Middle frontal gyrus (tissue), 1 donor: Measurements from ENCODE around the gene LARGE1.

Experiments
- DNase-seq: peaks from one replicate; pipeline ENCODE4 v3.0.0-alpha.2; 2015; ENCODE audit warnings: low spot score; ENCODE audit errors: extremely low spot score

Gene LARGE1

DNA sequence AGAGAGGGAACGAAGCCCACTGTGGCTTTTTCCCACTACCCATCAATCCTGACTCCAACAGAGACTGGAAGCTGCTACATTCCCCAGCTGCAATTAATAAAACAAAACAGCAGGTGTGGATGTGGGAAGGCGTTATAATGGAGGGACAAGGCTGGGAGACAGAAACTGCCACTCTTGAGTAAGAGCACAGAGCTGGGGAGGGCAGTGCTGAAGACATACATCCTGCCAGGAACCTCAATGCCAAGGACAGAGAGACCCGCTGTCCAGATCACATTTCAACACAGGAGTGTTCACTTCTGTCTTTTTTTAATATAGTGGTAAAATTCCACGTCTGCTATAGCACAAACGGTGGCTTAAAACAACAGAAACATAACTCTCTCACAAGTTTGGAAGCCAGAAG is 94.5 kb downstream of the LARGE1 start:
- no peak for DNase-seq

DNA sequence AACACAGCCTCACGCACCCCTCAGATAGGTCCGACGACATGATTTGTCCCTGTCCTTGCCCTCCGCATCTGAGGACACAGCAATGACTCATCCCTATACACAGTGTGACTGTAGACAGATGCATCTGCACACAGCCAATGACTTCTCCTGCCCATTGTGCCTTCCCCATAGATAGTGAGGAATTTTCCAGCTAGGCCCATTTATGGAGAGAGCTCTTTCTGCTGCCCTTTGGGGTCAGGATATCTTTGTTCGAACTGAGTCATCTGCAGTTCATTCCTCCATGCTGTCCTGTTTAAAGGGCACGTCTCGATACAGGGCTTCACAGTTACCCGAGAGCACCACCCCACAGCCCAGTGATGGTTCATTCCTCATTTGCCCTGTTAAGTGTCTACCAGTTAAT is 96.7 kb downstream of the LARGE1 start:
- no peak for DNase-seq

- no peak for DNase-seq
Observed at GRCh38 chr22:33821290-33821689, 99.0 kb downstream of the LARGE1 start.

DNA sequence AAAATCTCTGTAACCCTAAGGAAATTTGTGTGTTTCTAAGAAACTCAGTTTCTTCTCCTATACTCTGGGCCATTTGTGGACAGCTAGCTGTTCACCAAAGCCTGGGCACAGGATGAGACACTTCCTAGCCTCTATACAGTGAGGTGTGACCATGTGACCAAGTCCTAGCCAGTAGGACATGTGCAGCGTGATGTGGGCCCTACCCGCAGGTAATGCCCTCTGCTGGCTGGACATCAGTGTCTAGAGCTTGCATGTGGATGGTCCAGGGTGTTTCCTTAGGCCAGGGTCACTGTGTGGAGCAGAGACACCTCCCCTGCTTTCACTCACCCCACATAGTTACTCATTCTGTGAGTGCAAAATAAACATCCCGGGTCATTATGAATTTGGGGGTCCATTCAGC is 100.5 kb downstream of the LARGE1 start:
- DNase-seq = no peak

GRCh38 chr22:33817512-33818127 is 102.7 kb downstream of the LARGE1 start:
- DNase-seq = no peak

- DNase-seq = no peak
Observed at GRCh38 chr22:33812360-33812977, 107.8 kb downstream of the LARGE1 start.

DNA sequence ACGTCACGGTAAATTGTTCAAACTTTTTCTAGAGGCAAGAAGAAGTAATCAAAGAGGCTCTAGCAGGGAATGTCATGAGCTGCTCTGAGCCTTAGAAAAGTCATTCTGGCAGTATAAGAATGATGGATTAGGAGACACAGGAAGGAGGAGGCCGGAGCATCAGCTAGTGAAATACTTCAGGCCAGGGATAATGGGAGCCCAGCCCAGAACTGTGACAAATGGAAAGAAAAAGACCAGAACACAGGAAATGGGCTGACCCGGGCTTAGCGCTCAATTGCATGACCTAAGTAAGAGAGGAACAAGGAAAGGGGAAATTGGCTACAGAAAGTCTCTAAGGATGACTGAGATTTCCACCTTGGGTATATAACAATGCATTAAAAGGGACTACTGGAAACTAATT is 108.6 kb downstream of the LARGE1 start:
- no peak for DNase-seq

- no peak for DNase-seq
Observed at GRCh38 chr22:33811208-33811607, 109.1 kb downstream of the LARGE1 start.

DNA sequence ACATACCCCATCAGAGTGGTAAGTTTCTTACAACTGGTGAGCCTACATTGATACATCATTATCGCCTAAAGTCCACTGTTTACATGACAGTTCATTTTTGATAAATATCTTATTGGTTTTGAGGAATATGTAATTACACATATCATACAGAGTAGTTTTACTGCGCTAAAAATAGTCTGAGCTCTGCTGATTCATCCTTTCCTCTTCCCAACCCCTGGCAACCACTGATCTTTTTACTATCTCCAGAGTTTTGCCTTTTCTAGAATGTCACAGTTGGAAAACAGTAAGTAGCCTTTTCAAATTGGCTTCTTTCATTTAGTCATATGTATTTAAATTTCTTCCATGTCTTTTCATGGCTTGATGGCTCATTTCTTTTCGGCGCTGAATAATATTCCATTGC is 112.8 kb downstream of the LARGE1 start:
- DNase-seq = no peak

DNA sequence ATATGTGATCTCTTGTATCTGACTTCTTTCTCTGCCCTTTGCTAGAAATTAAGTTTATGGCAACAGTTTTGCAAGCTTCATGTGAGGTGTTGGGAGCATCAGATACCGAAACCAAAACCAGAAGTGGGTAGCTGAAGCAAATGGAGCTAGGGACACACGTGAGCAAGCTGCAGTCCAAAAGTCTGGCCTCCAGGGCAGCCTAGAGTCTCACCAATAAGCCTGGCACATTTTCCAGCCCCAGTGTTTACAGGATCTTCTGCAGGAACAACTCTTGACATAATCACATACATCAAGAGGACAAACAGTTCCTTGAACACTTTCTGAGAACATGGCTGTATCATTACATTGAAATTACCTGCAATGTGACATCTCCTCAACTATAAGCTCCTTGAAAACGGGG is 114.1 kb downstream of the LARGE1 start:
- DNase-seq = no peak

DNA sequence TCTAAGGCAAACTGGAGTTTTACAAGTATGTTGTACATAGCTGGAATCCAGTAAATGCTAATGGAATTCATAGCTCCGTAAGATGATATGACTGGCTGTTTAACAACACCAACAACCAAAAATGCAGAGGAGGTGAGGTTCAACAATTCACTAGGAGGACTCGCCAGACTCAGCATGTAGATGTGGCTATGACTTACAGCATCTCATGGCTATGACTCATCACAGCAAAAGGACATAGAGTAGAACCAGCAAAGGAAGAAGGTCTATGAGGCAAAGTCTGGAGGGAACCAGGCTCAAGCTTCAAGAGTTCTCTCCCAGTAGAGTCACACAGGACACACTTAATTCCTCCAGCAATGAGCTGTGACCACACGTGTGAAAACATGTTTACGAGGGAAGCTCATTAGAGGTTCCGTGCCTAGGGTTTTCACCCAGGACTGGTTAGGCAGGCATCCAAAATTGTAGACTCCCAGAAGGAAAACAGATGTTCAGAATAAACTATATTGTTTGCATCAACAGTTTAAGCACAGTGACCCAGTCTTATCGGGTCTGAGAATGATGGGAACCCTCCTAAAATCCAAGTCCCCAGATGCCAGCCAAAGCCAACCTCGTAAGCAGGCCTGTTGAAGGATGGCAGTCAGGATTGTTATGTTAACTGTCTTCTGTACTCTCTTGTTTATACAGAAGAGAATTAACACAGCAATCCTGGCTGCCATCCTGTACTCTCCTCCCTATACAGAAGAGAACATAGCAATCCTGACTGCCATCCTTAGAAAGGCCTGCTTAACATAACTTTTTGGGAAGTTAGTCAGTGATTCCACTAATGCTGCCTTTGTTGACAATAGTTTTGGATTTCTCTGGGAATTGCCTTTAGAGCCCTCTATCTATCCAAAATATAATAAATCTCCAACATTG is 116.6 kb downstream of the LARGE1 start:
- no peak for DNase-seq

- DNase-seq = no peak
Observed at GRCh38 chr22:33798401-33798800, 121.9 kb downstream of the LARGE1 start.

DNA sequence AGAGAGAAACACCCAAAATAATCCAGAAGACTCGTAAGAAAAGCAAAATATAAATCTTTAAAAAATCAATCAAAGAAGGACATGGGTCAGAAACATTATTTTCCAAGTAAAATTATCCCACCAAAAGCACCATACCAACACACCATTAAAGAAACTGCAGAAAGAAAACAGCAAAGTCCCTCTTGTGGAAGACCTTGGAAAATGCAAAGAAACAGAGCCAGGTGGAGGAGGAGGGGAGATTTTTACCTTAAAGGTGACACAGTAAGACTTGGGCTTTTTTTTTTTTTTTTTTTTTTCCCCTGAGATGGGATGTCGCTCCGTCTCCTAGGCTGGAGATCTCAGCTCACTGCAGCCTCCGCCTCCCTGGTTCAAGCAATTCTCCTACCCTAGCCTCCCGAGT is 123.8 kb downstream of the LARGE1 start:
- DNase-seq = no peak

GRCh38 chr22:33793475-33793874 is 126.8 kb downstream of the LARGE1 start:
- no peak for DNase-seq

DNA sequence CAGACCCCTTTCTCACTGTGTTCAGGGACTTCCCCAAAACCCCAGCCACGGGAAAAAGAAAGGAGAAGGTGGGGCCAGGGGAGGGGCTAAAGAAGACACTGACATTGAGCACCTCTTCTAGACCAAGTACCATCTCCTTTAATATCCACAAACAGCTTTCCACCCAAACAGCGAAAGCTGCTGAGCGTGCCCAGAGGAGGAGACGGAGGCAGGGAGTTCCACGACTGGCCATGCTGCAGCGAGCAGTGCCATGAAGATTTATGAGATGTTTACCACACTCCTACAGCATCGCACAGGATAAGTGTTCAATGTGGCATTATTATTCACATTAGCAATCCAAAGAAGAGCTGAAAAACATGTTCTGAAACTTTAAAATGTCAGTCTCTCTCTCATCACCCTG is 127.4 kb downstream of the LARGE1 start:
- DNase-seq = no peak

DNA sequence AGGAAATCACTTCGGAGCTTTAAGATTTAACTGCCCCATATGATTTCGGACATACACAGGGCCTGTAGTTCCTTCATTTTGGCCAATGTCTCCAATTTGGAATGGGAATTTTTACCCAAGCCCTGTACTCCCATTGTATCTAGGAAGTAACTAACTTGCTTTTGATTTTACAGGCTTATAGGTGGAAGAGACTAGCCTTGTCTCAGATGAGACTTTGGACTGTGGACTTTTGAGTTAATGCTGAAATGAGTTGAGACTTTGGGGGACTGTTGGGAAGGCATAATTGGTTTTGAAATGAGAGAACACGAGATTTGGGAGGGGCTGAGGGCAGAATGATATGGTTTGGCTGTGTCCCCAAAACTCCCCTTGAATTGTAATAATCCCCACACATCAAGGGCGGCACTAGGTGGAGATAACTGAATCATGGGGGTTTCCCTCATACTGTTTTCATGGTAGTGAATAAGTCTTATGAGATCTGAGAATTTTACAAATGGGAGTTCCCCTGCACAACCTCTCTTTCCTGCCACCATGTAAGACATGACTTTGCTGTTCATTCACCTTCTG is 130.5 kb downstream of the LARGE1 start:
- DNase-seq = no peak

- DNase-seq = no peak
Observed at GRCh38 chr22:33788927-33789326, 131.3 kb downstream of the LARGE1 start.

DNA sequence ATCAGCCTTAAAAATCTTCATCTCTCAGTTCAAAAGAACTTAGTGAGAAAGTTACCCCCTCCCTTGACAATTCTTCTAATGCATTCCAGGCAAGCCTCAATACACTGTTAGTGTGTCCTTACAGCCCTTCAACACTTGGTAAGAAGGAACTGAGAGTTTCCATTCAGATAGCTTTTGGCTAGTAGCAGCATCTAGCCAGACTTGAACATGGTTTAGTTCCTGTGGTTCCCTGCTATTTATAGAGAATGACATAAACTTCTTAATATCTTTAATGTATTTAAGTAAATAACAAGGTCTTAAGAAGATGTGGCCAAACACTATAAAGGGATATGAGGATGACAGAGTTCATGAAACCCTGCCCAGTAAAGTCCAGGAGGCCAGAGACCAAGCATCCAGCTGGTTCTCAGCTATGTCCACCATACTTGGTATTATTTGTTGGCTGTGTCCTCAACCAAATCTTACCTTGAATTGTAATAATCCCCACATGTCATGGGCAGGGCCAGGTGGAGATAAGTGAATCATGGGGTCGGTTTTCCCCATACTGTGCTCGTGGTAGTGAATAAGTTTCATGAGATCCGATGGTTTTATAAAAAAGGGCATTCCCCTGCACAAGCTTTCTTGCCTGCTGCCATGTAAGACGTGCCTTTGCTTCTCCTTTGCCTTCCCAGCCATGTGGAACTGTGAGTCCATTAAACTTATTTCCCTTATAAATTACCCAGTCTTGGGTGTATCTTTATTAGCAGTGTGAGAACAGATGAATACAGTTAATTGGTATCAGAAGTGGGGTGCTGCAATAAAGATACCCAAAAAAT is 132.4 kb downstream of the LARGE1 start:
- no peak for DNase-seq

- no peak for DNase-seq
Observed at GRCh38 chr22:33786149-33786548, 134.1 kb downstream of the LARGE1 start.

DNA sequence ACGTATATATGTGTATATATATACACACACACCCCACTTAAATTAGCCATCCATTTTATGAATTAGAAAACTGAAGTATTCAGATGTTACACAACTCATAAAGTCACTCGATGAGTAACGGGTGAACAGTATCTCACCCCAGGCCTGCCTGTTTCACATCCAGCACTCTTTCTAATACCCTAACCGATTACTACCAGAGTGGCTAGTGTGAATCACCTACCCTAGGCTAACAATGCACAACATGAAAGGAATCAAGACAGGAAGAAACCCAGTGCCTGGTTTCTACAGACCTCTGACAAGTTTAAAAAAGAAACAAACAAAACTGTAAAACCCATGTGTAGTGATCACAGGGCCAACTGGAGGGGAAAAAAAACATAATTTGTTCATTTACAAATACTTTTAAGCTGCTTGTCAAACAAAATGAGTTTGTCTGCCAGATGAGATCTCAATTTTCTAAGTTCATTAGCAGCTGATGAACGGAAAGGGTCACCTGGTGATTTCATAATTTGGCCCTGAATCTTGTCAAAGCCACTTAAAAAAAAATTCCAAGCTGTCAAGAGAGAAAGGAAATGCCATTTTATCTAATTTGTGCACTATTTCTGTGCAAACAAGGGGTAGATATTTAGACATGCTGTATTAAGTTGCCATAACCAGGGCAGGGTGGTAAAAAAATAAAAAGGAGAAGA is 134.8 kb downstream of the LARGE1 start:
- no peak for DNase-seq

GRCh38 chr22:33781411-33781810 is 138.9 kb downstream of the LARGE1 start:
- DNase-seq = no peak
